Nephron progenitor cell (in vitro differentiated cells): Measurements from ENCODE around the gene SETD1B.

ENCODE experiments used
- DNase-seq: peaks from one replicate; pipeline ENCODE4 v3.0.0; 2021
- H3K27ac Mint-ChIP-seq: 2 replicates; pipeline ENCODE4 v1.8.0; 2021; ENCODE audit warnings: mild to moderate bottlenecking, moderate library complexity, mixed read lengths
- H3K27me3 Mint-ChIP-seq: 2 replicates; pipeline ENCODE4 v1.8.0; 2021; ENCODE audit warnings: mild to moderate bottlenecking, low read depth, mixed read lengths; ENCODE audit not compliant: poor library complexity
- H3K36me3 Mint-ChIP-seq: 2 replicates; pipeline ENCODE4 v1.8.0; 2021; ENCODE audit warnings: low read depth, mixed read lengths
- H3K4me1 Mint-ChIP-seq: 2 replicates; pipeline ENCODE4 v1.8.0; 2021; ENCODE audit warnings: mixed read lengths
- H3K4me3 Mint-ChIP-seq: 2 replicates; pipeline ENCODE4 v1.8.0; 2021; ENCODE audit warnings: mild to moderate bottlenecking, moderate library complexity, mixed read lengths
- H3K9me3 Mint-ChIP-seq: 2 replicates; pipeline ENCODE4 v1.8.0; 2021; ENCODE audit warnings: mild to moderate bottlenecking, moderate library complexity, mixed read lengths
- TF ChIP-seq, protein P1 (sequence below): fragments of 200-600 bp; sonication (generic); IDR thresholded peaks from 2 replicates; pipeline ENCODE4 v1.5.0; 2021; ENCODE audit warnings: antibody characterized with exemption

The SETD1B gene

GRCh38 chr12:121804417-121805111 lies 755 bp downstream of the SETD1B start:
- Mint-ChIP-seq H3K36me3 (peaks cover 13% of the 10 kb centered on the region), H3K4me3 (peak overlapping the region; percentile 94), H3K9me3 (no peaks in the 10 kb centered on the region), H3K27me3 (no peaks in the 10 kb centered on the region), H3K27ac (peak overlapping the region; percentile 99), H3K4me1 (peaks cover 40% of the 10 kb centered on the region)
- TF ChIP-seq, protein P1, sequence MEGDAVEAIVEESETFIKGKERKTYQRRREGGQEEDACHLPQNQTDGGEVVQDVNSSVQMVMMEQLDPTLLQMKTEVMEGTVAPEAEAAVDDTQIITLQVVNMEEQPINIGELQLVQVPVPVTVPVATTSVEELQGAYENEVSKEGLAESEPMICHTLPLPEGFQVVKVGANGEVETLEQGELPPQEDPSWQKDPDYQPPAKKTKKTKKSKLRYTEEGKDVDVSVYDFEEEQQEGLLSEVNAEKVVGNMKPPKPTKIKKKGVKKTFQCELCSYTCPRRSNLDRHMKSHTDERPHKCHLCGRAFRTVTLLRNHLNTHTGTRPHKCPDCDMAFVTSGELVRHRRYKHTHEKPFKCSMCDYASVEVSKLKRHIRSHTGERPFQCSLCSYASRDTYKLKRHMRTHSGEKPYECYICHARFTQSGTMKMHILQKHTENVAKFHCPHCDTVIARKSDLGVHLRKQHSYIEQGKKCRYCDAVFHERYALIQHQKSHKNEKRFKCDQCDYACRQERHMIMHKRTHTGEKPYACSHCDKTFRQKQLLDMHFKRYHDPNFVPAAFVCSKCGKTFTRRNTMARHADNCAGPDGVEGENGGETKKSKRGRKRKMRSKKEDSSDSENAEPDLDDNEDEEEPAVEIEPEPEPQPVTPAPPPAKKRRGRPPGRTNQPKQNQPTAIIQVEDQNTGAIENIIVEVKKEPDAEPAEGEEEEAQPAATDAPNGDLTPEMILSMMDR: no peak
- DNase-seq: peak; percentile 46

DNA sequence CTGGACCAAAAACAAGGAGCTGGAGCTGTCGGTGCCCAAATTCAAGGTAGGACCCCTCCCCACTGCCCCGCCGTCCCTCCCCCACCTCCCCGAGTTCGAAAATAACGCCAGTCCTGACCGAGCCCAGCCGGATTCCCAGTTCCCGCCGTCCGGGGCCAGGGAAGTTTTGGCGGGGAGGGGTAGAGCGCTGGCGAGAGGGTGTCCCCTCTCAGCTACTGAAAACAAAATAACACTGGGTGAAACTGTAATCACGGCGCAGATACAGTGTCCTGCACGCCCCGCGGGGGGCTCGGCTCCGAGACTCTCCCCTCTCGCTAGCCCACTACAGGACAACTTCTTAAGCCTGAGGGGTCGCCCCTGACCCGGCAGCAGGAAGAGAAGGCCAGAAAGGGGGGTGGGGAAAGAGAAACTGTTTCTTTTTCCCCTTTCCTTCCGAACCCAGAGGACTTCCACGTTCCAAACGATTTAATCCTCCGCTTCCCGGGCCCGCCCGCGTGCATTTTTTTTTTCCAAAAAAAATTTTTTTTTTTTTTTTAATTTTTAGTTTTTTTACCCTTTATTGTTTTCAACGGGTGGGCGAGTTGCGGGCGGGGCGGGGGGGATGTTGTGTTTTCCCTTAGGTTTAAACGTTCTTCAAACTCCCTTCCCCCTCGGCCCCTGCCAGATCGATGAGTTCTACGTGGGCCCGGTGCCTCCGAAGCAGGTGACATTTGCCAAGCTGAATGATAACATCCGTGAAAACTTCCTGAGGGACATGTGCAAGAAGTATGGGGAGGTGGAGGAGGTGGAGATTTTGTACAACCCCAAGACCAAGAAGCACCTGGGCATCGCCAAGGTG lies 1.6 kb downstream of the SETD1B start:
- DNase-seq: peak; percentile 41
- H3K4me1 Mint-ChIP-seq: peaks cover 41% of the 10 kb centered on the region
- no peaks in the 10 kb centered on the region for H3K27me3 Mint-ChIP-seq
- H3K4me3 Mint-ChIP-seq: peak overlapping the region; percentile 94
- peaks cover 17% of the 10 kb centered on the region for H3K36me3 Mint-ChIP-seq
- H3K27ac Mint-ChIP-seq: peak overlapping the region; percentile 84
- no peaks in the 10 kb centered on the region for H3K9me3 Mint-ChIP-seq
- TF ChIP-seq, protein P1: no peak

DNA sequence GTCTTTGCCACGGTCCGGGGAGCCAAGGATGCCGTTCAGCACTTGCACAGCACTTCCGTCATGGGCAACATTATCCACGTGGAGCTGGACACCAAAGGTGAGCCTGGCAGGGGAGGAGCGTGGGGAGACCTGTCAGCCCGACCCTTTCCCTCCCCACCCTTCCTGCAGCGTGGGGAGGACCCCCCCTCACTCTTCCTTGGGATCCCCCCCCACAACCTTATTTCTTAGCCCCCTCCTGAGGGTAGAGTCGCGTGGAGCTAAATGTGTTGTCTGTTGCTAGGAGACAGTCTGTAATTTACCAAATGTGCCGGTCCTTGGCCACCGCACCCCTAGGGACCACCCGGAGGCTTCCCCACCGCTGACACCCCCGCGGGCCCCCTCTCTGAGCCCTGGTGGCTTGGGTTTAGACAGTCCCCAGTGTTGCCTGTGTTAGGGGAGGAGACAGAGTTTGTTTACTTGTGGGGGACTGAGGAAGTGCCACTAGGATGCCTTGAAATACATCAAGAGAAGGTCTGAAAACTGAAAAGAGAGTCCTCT lies 2.3 kb downstream of the SETD1B start:
- H3K9me3 Mint-ChIP-seq: no peaks in the 10 kb centered on the region
- TF ChIP-seq, protein P1: no peak
- no peaks in the 10 kb centered on the region for H3K27me3 Mint-ChIP-seq
- H3K36me3 Mint-ChIP-seq: peaks cover 21% of the 10 kb centered on the region
- H3K4me3 Mint-ChIP-seq: peak overlapping the region; percentile 94
- DNase-seq: peak; percentile 33
- peaks cover 47% of the 10 kb centered on the region for H3K4me1 Mint-ChIP-seq
- peak overlapping the region; percentile 84 for H3K27ac Mint-ChIP-seq

DNA sequence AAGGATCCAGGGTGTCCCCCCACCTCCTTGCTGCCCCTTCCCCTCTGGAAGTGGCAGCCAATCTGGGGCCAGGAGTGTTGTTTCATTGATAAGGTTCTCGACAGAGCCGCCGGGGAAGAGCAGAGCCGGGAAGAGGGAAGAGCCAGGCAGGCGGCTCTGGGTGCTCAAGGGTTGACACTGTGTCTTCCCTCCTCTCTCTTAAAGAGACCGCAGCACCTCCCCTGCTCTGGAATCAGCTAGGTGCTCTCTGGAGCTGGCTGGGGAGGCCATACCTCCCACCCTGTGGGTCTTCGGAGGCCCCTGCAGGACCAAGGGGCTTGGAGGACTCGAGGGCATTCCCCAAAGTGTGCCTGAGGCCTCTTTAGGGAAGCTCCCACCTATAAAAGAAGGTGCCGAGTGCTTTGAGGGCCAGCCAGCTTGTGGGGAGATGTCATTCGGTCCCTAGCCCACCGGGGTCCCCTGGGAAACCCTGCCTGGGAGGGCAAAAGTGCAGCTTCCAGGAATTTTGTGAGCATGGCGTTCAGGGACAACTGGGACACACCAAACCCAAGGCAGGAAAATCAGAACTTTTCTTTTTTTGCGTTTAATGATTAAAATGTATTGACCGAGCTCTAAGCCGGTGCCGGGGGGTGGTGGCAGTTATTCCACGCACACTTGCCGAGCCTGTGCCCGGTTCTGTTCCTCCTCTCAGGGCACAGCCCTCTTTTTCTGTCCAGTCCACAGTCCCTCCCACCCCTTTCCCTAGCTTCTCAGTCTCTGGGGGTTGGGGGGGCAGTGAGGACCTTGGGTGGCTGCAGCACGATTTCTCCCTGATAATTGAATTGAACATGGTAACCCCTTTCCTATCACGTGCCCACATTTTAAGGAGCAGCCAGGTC lies 3.0 kb downstream of the SETD1B start:
- H3K27me3 Mint-ChIP-seq: no peaks in the 10 kb centered on the region
- H3K36me3 Mint-ChIP-seq: peaks cover 21% of the 10 kb centered on the region
- DNase-seq: peak; percentile 41
- peaks cover 47% of the 10 kb centered on the region for H3K4me1 Mint-ChIP-seq
- H3K4me3 Mint-ChIP-seq: peak overlapping the region; percentile 94
- TF ChIP-seq, protein P1: no peak
- H3K9me3 Mint-ChIP-seq: no peaks in the 10 kb centered on the region
- H3K27ac Mint-ChIP-seq: peak overlapping the region; percentile 77

- H3K36me3 Mint-ChIP-seq: peaks cover 21% of the 10 kb centered on the region
- H3K9me3 Mint-ChIP-seq: no peaks in the 10 kb centered on the region
- no peaks in the 10 kb centered on the region for H3K27me3 Mint-ChIP-seq
- H3K4me3 Mint-ChIP-seq: peak overlapping the region; percentile 94
- TF ChIP-seq, protein P1: no peak
- H3K4me1 Mint-ChIP-seq: peaks cover 50% of the 10 kb centered on the region
- no peak overlapping the region for H3K27ac Mint-ChIP-seq
- no peak for DNase-seq
Measured at GRCh38 chr12:121807642-121808347, 4.0 kb downstream of the SETD1B start.
